ENCODE results near the gene PARD3B.

The PARD3B gene

DNA sequence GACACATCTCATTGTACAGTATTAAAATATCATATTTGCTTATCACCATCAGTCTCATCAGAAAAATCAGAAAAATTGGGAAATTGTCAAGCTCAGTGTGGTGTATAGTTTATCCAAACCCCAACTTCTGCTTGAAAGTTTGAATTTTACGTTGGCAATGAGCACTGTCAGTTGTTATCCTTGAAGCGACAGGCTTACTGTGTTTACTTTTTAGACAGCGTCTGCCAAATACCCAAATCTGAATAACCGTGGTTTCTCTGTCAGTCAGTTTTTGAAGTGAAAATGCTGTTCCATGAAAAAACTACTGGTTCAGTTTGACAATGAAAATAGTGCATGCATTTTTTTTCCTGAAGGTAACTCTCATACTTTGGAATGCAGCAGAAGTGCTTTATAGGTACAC, 70.2 kb downstream of the PARD3B start:
- Mint-ChIP-seq H3K36me3 (ENCODE audit: insufficient read depth) (no peaks in the 10 kb centered on the region), H3K27me3 (peaks cover 16% of the 10 kb centered on the region), H3K4me3 (no peak overlapping the region), H3K4me1 (no peaks in the 10 kb centered on the region), H3K27ac (ENCODE audit: low read depth) (no peak overlapping the region), H3K9me3 (no peaks in the 10 kb centered on the region)
- no peak for ATAC-seq (replicated peaks; ENCODE audit: extremely low read depth, poor library complexity, severe bottlenecking)
- DNase-seq (ENCODE audit: low spot score in 2 of 2), result no peak

DNA sequence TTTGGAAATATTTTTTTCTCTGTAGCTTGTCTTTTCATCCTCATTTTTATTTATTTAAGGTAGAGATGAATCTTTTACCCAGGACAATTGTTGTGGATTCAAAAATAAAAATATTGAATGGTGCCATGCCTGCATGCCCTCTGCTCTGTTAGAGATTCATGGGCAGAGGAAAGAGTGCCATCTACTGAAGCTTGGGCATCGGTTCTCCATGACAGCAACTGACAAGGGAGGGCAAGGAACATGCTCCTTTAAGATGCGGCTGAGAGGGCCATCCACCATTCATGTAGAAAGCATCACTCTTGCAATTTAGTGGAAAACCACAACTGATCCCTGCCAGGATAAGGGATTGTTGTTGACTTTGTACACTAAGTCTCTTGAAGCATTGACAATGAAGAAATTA, 79.9 kb downstream of the PARD3B start:
- Mint-ChIP-seq H3K27me3 (no peaks in the 10 kb centered on the region), H3K4me3 (no peak overlapping the region)

DNA sequence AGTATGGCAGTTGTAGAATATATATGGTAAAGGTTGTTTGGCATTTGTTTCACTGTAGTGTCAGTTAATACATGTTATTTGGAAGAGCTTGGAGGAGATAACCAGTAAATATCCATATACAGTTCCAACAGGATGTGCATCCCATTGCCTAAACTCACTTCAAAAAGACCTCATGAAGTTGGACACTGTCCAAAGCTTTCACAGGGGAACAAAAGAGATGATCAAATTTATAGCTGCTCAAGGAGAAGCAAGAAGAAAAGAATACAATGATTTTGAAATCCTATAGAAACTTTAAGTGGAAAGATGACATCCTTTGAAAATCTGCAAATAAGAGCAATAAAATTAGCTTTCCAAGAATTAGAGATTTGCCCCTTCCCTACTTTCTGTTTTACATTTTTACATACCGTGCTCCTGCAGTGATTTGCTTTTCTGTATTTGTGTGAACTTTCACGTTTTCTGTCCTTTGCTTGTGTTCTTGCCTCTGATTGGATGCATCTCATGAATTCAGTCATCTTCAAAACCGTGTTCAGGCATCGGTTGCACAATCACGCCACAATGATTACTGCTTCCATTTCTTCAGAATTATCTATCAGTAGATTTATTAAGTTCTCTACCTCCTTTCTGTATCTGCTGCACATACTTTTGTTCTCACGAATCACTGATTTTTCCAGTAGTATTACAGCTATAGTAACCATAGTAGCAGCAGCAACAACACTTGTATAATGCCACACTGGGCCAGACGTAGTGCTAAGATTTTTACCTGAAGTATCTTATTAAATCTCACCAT, 83.8 kb downstream of the PARD3B start:
- Mint-ChIP-seq H3K9me3 (peaks cover 6% of the 10 kb centered on the region), H3K4me3 (no peak overlapping the region), H3K4me1 (no peaks in the 10 kb centered on the region), H3K27me3 (peaks cover 13% of the 10 kb centered on the region), H3K36me3 (ENCODE audit: insufficient read depth) (no peaks in the 10 kb centered on the region), H3K27ac (ENCODE audit: low read depth) (no peak overlapping the region)
- ATAC-seq (replicated peaks; ENCODE audit: extremely low read depth, poor library complexity, severe bottlenecking), result no peak
- no peak for DNase-seq (ENCODE audit: low spot score in 2 of 2)

More for the DNA sequence above, 79.9 kb downstream of the PARD3B start:
- Mint-ChIP-seq H3K9me3 (no peaks in the 10 kb centered on the region), H3K36me3 (ENCODE audit: insufficient read depth) (no peaks in the 10 kb centered on the region), H3K4me1 (no peaks in the 10 kb centered on the region), H3K27ac (ENCODE audit: low read depth) (no peak overlapping the region)
- ATAC-seq (replicated peaks; ENCODE audit: extremely low read depth, poor library complexity, severe bottlenecking) (no peak), DNase-seq (ENCODE audit: low spot score in 2 of 2) (no peak)

DNA sequence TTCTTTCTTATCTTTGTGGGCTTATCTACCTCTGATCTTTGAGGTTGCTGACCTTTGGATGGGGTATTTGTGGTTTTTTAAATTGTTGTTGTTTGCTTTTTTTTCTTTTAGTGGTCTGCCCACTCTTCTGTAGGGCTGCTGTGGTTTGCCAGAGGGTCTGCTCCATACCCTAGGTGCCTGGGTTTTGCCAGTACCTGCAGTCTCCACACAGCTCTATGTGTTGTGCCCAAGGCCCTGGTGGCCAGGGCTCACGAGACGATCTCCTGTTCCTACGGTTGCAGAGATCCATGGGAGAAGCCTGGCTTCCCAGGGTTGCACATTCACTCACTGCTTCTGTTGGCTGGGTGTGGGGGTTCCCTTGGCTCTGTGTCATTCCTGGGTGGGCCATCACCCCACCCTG, 87.1 kb downstream of the PARD3B start:
- no peak overlapping the region for H3K4me3 Mint-ChIP-seq
- H3K27me3 Mint-ChIP-seq, result peaks cover 19% of the 10 kb centered on the region
- H3K4me1 Mint-ChIP-seq, result no peaks in the 10 kb centered on the region
- H3K27ac Mint-ChIP-seq (ENCODE audit: low read depth), result no peak overlapping the region
- H3K9me3 Mint-ChIP-seq, result peaks cover 6% of the 10 kb centered on the region
- H3K36me3 Mint-ChIP-seq (ENCODE audit: insufficient read depth), result no peaks in the 10 kb centered on the region
- DNase-seq (ENCODE audit: low spot score in 2 of 2) (no peak), ATAC-seq (replicated peaks; ENCODE audit: extremely low read depth, poor library complexity, severe bottlenecking) (no peak)

DNA sequence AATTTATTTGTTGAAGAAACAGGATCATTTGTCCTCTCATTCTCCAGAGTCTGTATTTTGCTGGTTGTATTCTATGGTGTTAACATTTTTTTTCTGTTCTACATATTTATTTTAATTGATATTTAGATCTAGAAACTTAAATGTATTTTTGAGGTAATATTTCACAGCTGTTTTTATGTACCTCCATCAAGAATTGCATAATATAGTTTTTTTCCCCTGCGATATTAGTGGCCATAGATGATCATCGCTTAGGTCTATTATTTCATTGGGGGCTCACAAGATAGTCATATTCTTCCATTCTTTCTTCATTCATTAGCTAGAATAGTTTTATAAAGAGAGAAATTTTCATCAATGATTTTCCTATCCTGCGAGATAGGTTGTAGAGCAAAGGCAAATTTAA, 89.3 kb downstream of the PARD3B start:
- DNase-seq (ENCODE audit: low spot score in 2 of 2), result no peak
- ATAC-seq (replicated peaks; ENCODE audit: extremely low read depth, poor library complexity, severe bottlenecking), result no peak
- H3K36me3 Mint-ChIP-seq (ENCODE audit: insufficient read depth), result no peaks in the 10 kb centered on the region
- no peak overlapping the region for H3K4me3 Mint-ChIP-seq
- peaks cover 6% of the 10 kb centered on the region for H3K9me3 Mint-ChIP-seq
- peaks cover 26% of the 10 kb centered on the region for H3K27me3 Mint-ChIP-seq
- no peak overlapping the region for H3K27ac Mint-ChIP-seq (ENCODE audit: low read depth)
- H3K4me1 Mint-ChIP-seq, result no peaks in the 10 kb centered on the region

DNA sequence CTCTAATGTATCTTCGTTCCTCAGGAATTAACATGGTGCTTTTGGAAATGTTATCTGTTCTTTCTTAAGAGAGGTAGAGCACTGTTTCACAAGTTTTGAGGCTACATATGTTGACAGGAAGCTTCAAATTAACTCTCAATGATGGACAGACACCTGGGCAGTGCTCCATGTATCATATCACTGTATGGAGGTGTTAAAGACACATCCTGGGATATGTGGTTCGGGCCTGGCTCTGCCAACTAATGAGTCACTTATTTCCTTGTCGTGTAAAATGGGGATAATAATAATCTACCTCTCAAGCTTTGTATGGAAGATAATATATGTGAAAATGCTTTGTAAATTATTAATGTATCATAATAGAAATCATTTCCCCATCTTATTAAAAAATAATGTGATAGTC, 90.2 kb downstream of the PARD3B start:
- Mint-ChIP-seq H3K27ac (ENCODE audit: low read depth) (no peak overlapping the region), H3K27me3 (peaks cover 30% of the 10 kb centered on the region), H3K4me3 (no peak overlapping the region), H3K36me3 (ENCODE audit: insufficient read depth) (no peaks in the 10 kb centered on the region), H3K4me1 (no peaks in the 10 kb centered on the region), H3K9me3 (peaks cover 6% of the 10 kb centered on the region)
- ATAC-seq (replicated peaks; ENCODE audit: extremely low read depth, poor library complexity, severe bottlenecking) (no peak), DNase-seq (ENCODE audit: low spot score in 2 of 2) (no peak)

DNA sequence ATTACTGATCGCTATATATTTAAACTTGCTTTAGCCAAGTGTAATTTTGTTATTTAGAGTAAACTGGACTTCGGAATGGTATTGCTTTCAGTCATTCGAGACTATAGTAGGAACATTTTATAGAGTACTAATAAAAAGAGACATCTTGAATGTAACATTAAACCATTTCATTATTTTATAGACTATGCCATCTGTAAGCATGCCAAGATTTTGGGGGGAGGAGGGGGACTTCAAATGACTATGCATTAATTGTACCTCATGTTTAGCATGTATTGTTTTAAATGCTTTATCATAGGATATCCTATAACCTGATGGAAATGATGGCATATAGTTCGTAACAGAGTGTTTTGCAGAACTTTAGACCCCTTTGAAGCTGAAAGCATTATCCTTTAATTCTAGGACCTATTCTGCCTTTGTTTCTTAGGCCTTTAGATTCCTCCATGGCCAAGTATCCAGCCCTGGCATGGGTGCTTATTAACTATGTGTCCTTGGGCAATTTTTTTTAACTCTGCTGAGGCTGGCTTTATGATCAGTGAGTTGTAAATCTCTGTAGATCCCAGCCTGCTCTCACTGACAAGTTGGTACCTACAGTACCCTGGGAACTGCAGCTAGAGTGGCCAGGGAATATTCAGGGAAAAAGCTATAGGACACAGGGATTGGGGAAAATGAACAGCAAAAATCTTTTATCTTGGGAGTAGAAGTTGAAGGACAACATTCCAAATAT, 93.4 kb downstream of the PARD3B start:
- ATAC-seq (replicated peaks; ENCODE audit: extremely low read depth, poor library complexity, severe bottlenecking) (no peak), DNase-seq (ENCODE audit: low spot score in 2 of 2) (no peak)
- Mint-ChIP-seq H3K27me3 (peaks cover 19% of the 10 kb centered on the region), H3K36me3 (ENCODE audit: insufficient read depth) (no peaks in the 10 kb centered on the region), H3K4me3 (no peak overlapping the region), H3K27ac (ENCODE audit: low read depth) (no peak overlapping the region), H3K4me1 (no peaks in the 10 kb centered on the region), H3K9me3 (peaks cover 5% of the 10 kb centered on the region)

DNA sequence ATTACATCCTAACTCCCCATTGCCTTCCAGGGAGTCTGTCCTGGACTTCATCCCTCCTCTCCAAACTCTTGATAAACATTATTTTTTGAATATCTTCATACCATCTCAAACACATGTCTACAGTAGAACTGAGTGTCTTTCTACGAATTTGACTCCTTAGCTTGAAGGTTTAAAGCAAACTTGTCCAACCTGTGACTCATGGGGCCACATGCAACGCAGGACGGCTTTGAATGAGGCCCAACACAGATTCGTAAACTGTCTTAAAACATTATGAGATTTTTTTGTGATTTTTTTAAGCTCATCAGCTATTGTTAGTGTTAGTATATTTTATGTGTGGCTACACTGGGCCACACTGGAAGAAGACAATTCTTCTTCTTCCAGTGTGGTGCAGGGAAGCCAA, 98.1 kb downstream of the PARD3B start:
- H3K27ac Mint-ChIP-seq (ENCODE audit: low read depth), result no peak overlapping the region
- H3K4me3 Mint-ChIP-seq, result no peak overlapping the region
- no peak for ATAC-seq (replicated peaks; ENCODE audit: extremely low read depth, poor library complexity, severe bottlenecking)
- no peak for DNase-seq (ENCODE audit: low spot score in 2 of 2)
- peaks cover 5% of the 10 kb centered on the region for H3K9me3 Mint-ChIP-seq
- H3K4me1 Mint-ChIP-seq, result no peaks in the 10 kb centered on the region
- H3K36me3 Mint-ChIP-seq (ENCODE audit: insufficient read depth), result no peaks in the 10 kb centered on the region
- peaks cover 7% of the 10 kb centered on the region for H3K27me3 Mint-ChIP-seq

DNA sequence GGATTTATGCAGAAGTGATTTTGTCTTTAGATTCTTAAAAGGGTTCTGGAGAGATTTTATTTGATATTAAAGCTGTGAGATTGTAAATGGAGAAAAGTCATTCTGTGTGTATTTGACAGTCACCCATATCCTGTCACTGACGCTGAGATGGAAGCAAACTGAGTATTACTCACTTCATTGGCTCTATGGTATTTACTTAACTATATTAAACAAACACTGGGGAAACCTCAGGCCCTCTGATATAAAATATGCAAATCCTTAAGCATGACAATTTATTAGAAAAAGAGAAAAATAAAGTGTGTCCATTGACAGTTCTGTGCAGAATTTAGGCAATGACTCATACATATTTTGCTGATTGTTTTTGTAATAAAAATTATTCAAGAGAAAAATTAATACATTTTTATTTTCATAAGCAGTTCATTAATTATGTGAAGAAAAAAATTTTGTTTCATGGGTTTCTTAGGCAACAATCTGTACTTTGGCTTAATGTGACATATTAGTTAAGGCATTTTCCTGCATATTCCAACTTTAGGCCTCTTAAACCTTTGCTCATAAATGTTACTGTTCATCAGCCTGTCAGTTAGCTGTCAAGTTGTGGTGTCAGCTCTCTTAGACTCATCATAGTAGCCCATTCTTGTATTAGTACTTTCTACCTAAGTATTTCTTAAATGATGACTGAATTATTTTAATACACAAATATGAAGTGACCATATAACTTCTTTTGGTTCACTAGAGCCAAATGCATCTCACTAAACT, 99.9 kb downstream of the PARD3B start:
- H3K4me3 Mint-ChIP-seq, result no peak overlapping the region

DNA sequence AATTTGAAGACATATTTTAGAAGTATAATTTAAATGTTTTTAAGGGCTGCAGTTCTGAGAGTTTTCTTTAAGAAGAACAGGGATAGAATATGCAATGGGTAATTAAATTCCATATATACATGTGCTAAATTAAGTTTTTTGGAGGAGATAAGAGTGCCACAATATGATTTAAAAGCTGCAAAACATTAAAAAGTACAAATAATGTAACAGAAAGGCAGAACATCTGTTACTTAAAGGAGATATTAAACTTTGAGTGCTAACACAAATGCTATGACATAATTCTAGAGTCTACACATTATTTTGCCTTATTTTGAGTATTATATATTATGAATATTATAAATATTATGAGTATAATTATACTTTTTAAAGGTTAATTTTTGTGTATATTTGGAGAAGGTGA, 102.4 kb downstream of the PARD3B start:
- no peaks in the 10 kb centered on the region for H3K4me1 Mint-ChIP-seq
- H3K27ac Mint-ChIP-seq (ENCODE audit: low read depth), result no peak overlapping the region
- H3K27me3 Mint-ChIP-seq, result no peaks in the 10 kb centered on the region
- H3K36me3 Mint-ChIP-seq (ENCODE audit: insufficient read depth), result no peaks in the 10 kb centered on the region
- ATAC-seq (replicated peaks; ENCODE audit: extremely low read depth, poor library complexity, severe bottlenecking) (no peak), DNase-seq (ENCODE audit: low spot score in 2 of 2) (no peak)
- H3K4me3 Mint-ChIP-seq, result no peak overlapping the region
- H3K9me3 Mint-ChIP-seq, result peaks cover 11% of the 10 kb centered on the region

More for the DNA sequence above, 99.9 kb downstream of the PARD3B start:
- Mint-ChIP-seq H3K27ac (ENCODE audit: low read depth) (no peak overlapping the region), H3K9me3 (peaks cover 5% of the 10 kb centered on the region), H3K27me3 (peaks cover 5% of the 10 kb centered on the region), H3K36me3 (ENCODE audit: insufficient read depth) (no peaks in the 10 kb centered on the region), H3K4me1 (no peaks in the 10 kb centered on the region)
- ATAC-seq (replicated peaks; ENCODE audit: extremely low read depth, poor library complexity, severe bottlenecking) (no peak), DNase-seq (ENCODE audit: low spot score in 2 of 2) (no peak)

DNA sequence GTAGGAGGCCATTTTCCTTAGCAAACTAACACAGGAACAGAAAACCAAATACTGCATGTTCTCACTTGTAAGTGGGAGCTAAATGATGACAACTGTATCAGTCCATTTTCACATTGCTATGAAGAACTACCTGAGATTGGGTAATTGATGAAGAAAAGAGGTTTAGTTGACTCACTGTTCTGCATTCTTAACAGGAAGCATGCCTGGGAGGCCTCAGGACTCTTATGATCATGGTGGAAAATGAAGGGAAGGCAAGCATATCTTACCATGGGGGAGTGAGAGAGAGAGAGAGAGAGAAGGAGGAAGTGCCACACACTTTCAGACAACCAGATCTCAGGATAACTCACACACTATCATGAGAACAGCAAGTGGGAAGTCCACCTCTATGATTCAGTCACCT, 105.3 kb downstream of the PARD3B start:
- no peaks in the 10 kb centered on the region for H3K27me3 Mint-ChIP-seq
- H3K4me1 Mint-ChIP-seq, result no peaks in the 10 kb centered on the region
- H3K9me3 Mint-ChIP-seq, result peaks cover 10% of the 10 kb centered on the region
- DNase-seq (ENCODE audit: low spot score in 2 of 2) (no peak), ATAC-seq (replicated peaks; ENCODE audit: extremely low read depth, poor library complexity, severe bottlenecking) (no peak)
- H3K4me3 Mint-ChIP-seq, result no peak overlapping the region
- no peaks in the 10 kb centered on the region for H3K36me3 Mint-ChIP-seq (ENCODE audit: insufficient read depth)
- H3K27ac Mint-ChIP-seq (ENCODE audit: low read depth), result no peak overlapping the region

DNA sequence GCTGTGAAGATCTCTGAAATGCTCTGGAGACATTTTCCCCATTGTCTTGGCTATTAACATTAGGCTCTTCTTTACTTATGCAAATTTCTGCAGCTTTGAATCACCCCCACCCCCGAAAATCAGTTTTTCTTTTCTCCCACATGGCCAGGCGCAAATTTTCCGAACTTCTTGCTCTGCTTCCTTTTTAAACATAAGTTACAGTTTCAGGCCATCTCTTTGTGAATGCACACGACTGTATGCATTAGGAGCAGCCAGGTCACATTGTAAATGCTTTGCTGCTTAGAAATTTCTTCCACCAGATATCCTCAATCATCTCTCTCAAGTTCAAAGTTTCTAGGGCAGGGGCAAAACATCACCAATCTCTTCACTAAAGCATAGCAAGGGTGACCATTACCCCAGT, 106.8 kb downstream of the PARD3B start:
- H3K9me3 Mint-ChIP-seq, result peaks cover 10% of the 10 kb centered on the region
- no peak for DNase-seq (ENCODE audit: low spot score in 2 of 2)
- H3K27ac Mint-ChIP-seq (ENCODE audit: low read depth), result no peak overlapping the region
- ATAC-seq (replicated peaks; ENCODE audit: extremely low read depth, poor library complexity, severe bottlenecking), result no peak
- H3K27me3 Mint-ChIP-seq, result no peaks in the 10 kb centered on the region
- no peaks in the 10 kb centered on the region for H3K36me3 Mint-ChIP-seq (ENCODE audit: insufficient read depth)
- H3K4me3 Mint-ChIP-seq, result no peak overlapping the region
- H3K4me1 Mint-ChIP-seq, result no peaks in the 10 kb centered on the region
